AG08395 (cell line): Measurements from ENCODE around the gene TTC6.

Experiments used
- DNase-seq: peaks from one replicate; pipeline ENCODE4 v3.0.0; 2012; ENCODE audit warnings: mixed read lengths, low spot score

TTC6 gene

DNA sequence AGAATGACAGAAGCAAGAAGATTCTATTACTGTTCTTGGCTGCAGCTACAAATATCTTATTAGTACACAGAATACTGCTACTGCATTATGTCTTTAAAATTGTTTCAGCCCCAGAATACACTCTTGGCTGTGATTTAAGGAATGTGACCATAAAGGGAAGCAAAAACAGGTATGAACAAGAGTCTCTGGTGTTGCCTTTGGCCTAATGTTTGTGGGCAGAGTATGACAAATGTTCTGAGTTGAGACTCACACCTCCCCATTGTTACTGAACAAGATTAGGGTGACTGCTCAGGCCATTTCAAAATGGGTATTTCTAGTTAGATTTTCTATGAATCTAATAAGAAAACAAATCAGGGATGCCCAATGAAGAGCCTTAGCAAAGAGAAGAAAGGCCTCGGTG lies 28.5 kb downstream of the TTC6 start:
- no peak for DNase-seq

DNA sequence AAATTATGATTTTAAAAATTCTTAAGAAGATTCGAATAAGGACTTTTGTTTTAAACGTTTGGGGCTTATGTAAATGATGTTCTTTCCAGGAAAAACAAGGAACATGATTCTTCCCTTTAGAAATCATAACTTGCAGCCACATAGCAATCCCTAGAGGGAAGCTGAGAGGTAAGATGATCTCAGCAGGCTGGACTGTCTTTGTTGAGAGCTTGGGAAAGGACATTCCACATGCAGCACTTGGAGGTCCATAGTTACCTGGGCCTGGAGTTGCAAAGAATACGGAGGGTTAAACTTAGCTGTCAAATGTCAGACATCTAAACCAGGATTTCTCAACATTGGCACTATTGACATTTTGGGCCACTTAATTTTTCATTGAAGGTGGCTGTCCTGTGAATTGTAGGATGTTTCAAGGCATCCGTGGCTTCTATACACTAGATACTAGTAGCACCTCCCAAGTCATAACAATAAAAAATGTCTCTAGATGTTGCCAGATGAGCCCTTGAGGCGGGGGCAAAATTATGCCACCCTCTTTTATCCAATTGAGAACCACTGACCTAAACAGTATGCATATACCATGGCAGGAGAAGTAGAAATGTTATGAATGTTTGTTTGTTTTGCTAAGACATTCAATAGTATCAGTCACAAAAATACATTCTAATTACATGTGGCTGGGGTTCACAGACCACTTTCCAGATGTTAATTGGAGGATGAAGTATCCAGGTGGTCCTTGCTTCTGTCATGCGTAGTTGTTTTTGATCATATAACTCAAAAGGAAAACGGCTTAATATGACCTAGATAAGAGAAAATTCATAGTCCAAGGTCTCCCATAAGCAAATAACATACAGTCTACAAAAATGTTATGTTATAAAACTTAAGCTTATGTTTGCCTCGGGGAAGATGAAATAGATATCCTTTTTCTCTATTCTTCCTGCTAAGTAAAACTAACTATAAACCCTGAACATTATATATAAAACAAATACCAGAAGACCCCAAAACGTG lies 30.5 kb downstream of the TTC6 start:
- DNase-seq = no peak

DNA sequence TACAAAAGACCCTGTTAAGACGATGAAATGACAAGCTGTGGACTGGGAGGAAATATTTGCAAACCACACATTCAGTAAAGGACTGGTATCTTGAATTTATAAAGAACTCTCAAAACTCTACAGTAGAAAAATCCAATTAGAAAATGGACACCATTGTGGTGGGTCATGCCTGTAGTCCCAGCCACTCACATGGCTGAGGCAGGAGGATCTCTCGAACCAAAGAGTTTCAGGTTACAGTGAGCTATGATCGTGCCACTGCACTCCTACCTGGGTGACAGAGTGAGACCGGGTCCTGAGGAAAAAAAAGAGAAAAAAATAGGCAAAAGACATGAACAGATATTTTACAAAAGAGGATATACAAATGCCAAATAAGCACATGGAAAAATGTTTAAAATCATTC lies 41.9 kb downstream of the TTC6 start:
- no peak for DNase-seq

DNA sequence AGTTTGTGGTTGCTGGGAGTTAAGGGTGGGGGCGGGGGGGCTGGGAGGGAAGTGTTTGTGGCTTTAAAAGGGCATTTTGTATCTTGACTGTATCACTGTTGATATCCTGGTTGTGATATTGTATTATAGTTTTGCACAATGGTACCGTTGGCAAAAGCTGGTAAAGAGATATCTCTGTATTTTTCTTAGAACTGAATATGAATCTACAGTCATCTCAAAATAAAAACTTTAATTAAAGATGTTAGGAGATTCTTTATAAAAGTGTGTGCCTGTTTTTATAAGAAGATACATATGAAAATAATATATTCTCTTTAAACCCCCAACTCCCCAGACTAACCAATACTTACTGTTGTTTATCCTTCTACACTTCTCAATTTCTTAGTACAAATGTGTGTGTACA lies 43.2 kb downstream of the TTC6 start:
- DNase-seq = no peak

DNA sequence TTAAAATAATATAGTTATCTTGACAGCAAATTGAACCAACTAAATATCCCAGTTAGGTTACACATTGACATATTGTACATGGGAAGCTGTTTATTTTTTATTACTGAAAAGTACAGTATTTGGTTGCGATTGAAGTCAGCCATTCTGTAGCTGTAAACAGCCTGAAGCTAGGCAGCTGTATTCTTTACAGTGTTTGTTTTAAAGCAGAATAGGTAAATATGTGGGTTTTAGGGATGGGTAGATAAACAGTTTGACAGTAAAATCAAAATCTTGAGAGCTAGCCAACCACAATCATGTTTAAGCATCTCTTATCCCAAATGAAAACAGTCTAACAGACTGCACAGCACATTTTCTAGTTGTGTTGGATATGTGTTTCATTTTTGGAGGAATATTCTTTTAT lies 45.7 kb downstream of the TTC6 start:
- no peak for DNase-seq

DNA sequence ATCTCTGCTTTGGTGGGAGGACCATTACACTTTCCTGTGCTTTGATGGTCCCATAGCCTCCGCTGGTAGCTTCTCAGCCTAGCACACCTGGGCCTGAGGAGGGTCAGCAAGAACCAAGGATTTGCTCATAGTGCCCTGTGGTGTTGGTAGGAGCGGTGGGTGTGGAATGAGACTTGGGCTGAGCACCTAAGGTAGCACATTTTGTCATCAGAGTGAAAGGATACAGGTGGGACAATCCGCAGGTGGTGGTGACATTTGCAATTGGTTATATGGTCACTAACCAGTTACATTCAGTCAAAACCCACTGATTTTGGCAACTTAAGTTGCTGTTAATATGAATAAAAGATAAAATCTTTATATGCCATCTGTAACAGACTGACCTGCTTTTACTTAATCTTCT lies 46.7 kb downstream of the TTC6 start:
- DNase-seq = no peak

DNA sequence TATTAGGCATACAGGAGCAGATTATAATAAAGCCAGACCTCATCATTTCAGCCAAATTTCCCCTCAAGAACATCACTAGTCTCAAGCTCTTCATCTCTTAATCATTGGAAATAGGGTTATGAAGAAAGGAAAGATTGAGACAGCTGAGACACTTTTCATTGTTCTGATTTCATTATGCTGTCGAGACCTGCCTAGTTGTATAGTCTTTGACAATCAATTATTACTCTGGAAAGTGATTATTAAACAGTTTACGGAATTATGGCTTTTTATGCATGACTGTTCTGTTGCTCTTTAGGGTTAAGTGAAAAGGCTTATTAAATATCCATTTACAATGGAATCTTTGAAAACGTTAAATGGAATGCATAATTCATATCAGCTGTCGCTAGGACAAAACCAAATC lies 48.3 kb downstream of the TTC6 start:
- no peak for DNase-seq
